T47D (cell line): Measurements from ENCODE around the gene ACSL5.
"Not testable (repeated sequence)": the region's sequence is repeated elsewhere in the genome, so short reads cannot be mapped to it uniquely, and the experiment has no call there.

Experiments
- DNase-seq, 2 experiments: peaks; one replicate each; pipeline versions ENCODE4 v3.0.0 to v3.0.0-alpha.2; 2011 to 2012; ENCODE audit warnings: low read depth in 1 of 2, low spot score in 1 of 2
- JUND ChIP-seq: IDR thresholded peaks from 2 replicates; pipeline ENCODE4 v1.6.1; 2012; ENCODE audit warnings: low read depth
- in situ Hi-C: cut with HindIII; loops from 2 replicates; pipeline ENCODE4 v1.10.0; 2016; ENCODE audit warnings: low sequenced_read_pairs, low pct_unique_long_range_greater_than_20kb

The ACSL5 gene

GRCh38 chr10:112374724-112375541 lies 1.0 kb downstream of the ACSL5 start:
- no peak for TF ChIP-seq JUND
- in situ Hi-C loops: no loop called here
- no peak for DNase-seq

- no peak for TF ChIP-seq JUND
- in situ Hi-C loops: no loop called here
- no peak for DNase-seq
Observed at GRCh38 chr10:112375721-112376395, 1.9 kb downstream of the ACSL5 start.

- in situ Hi-C loops: no loop called here
- no peak for DNase-seq
- TF ChIP-seq JUND: no peak
Observed at GRCh38 chr10:112376396-112376790, 2.5 kb downstream of the ACSL5 start.

GRCh38 chr10:112377116-112377515 lies 3.2 kb downstream of the ACSL5 start:
- in situ Hi-C loops, DNase-seq: not testable (repeated sequence)

GRCh38 chr10:112379635-112380296 lies 5.8 kb downstream of the ACSL5 start:
- no peak for DNase-seq
- no peak for TF ChIP-seq JUND
- in situ Hi-C loops: no loop called here

- no peak for DNase-seq
- in situ Hi-C loops: no loop called here
- no peak for TF ChIP-seq JUND
Observed at GRCh38 chr10:112382515-112383235, 8.8 kb downstream of the ACSL5 start.

GRCh38 chr10:112383325-112383724 lies 9.4 kb downstream of the ACSL5 start:
- no peak for DNase-seq
- in situ Hi-C loops: no loop called here
- no peak for TF ChIP-seq JUND

- DNase-seq: no peak
- in situ Hi-C loops: no loop called here
- TF ChIP-seq JUND: no peak
Observed at GRCh38 chr10:112384141-112384540, 10.2 kb downstream of the ACSL5 start.

GRCh38 chr10:112385201-112385600 lies 11.3 kb downstream of the ACSL5 start:
- no peak for DNase-seq
- in situ Hi-C loops: no loop called here
- TF ChIP-seq JUND: no peak

GRCh38 chr10:112388056-112388455 lies 14.1 kb downstream of the ACSL5 start:
- DNase-seq, in situ Hi-C loops: not testable (repeated sequence)

- no peak for TF ChIP-seq JUND
- no peak for DNase-seq
- in situ Hi-C loops: no loop called here
Observed at GRCh38 chr10:112388548-112388947, 14.6 kb downstream of the ACSL5 start.

GRCh38 chr10:112389271-112389822 lies 15.4 kb downstream of the ACSL5 start:
- in situ Hi-C loops: no loop called here
- no peak for DNase-seq
- no peak for TF ChIP-seq JUND
